Stimulated activated CD8-positive, alpha-beta memory T cell treated with anti-CD3 and anti-CD28 coated beads, Interleukin-4, amount 100 ng/mL, for 24 hours (primary cell): ENCODE data around the gene SIX6.

Source experiments
- DNase-seq: peaks from one replicate; pipeline ENCODE4 v3.0.0-alpha.2; 2020; ENCODE audit warnings: low read depth

The SIX6 gene

DNA sequence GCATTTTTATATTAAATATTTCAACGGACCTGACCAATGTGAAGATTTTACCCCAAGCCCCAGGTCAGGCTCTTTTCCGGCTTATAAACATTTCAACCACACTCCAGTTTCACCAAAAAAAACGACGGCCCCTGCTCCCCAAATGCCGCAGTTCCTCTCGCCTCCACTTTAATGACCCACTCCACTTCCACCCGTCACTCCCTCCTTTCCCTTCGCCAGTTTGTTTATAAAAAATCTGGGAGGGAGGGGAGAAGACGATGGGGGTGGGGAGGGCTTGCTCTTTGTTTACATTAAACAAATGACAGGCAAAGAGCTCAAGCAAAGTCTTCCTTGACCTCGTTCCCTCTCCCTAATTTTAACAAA lies 5.4 kb downstream of the SIX6 start:
- no peak for DNase-seq

- no peak for DNase-seq
Measured at GRCh38 chr14:60514741-60515491, 6.0 kb downstream of the SIX6 start.

GRCh38 chr14:60515511-60516289 lies 6.8 kb downstream of the SIX6 start:
- no peak for DNase-seq

DNA sequence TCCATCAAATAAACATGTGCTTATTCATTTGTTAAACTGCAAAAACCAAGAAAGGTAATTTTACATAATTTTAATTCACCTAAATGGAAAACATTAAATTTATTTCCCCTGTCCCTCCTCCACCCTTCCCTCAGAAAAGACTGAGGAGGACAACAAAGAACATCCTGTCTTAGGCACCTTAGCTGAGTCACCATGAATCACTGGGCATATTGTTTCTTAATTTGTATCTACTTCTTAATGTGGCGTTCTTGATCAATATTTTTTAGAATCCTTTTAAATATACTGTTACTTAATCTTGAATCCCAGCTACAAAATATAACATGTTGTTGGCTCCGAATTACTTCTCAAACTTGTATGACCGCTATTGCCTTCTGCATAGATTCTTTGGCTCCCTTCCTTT lies 23.5 kb downstream of the SIX6 start:
- DNase-seq, result no peak

- DNase-seq, result no peak
Measured at GRCh38 chr14:60537663-60538062, 28.7 kb downstream of the SIX6 start.

- no peak for DNase-seq
Measured at GRCh38 chr14:60544659-60545058, 35.7 kb downstream of the SIX6 start.

DNA sequence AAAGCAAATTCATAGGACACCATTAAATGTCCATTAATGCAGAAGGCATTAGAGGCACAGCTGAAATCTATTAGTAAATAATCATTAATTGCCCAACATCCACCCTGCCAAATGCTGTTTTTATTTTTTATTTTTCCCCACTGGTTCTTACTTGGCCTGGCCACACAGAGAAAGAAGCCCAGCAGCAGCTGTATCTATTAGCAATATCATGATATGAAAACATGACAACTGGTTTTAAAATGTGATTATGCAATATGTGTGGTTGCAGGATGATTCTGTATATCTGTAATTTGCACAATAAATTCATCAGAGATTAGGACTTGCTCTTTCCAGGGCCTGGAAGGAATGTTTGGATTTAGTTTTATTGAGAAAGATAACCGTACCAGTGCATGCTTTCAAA lies 44.9 kb downstream of the SIX6 start:
- DNase-seq, result no peak

GRCh38 chr14:60561845-60562746 lies 53.1 kb downstream of the SIX6 start:
- no peak for DNase-seq
